RWPE1 (cell line): ENCODE data around the gene INPP4B.

Experiments used
- CTCF ChIA-PET: fragments of 350-600 bp; sonication (Branson Sonifier 250); formaldehyde crosslinking; extraction: SDS; loops from one replicate; lab custom pipeline; 2021; lab: Yijun Ruan, JAX
- POLR2A ChIA-PET: fragments of 400-600 bp; formaldehyde crosslinking; extraction: SDS; loops from one replicate; lab custom pipeline; 2020; ENCODE audit warnings: antibody characterized with exemption; ENCODE audit not compliant: low non-redundant PET; lab: Yijun Ruan, JAX
- DNase-seq: peaks from one replicate; pipeline ENCODE4 v3.0.0; 2012; ENCODE audit warnings: low spot score
- H3K27ac ChIP-seq: fragments of 450-650 bp; 2 replicates; pipeline ENCODE4 v1.5.1; 2017
- TF ChIP-seq, protein P1 (sequence below): fragments of 450-650 bp; conservative IDR thresholded peaks from 2 replicates; pipeline ENCODE4 v1.5.1; 2017; ENCODE audit warnings: low read depth, mild to moderate bottlenecking

The INPP4B gene

DNA sequence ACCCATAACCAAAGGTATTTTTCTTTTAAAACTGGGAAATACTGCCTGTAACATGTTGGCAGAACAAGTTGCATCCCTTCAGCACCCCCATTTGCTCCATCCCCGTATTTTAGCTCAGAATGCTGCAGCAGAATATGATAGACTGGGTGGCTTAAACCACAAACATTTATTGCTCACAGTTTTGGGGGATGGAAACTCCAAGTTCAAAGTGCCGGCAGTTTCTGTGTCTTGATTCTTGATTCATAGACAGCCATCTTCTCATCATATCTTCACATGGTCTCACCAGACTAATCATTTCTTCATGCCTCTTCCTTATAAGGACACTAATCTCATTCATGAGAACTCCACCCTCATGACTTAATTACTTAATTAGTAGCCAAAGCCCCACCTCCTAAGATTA, 10.5 kb upstream of the INPP4B start:
- CTCF ChIA-PET: interaction anchor here (0.6 kb wide), 1 partner anchor 143 kb away, joined by 3 read pairs; no protein-coding TSS in a partner anchor
- H3K27ac ChIP-seq: no peak overlapping the region
- POLR2A ChIA-PET: no interaction called here
- TF ChIP-seq, protein P1, sequence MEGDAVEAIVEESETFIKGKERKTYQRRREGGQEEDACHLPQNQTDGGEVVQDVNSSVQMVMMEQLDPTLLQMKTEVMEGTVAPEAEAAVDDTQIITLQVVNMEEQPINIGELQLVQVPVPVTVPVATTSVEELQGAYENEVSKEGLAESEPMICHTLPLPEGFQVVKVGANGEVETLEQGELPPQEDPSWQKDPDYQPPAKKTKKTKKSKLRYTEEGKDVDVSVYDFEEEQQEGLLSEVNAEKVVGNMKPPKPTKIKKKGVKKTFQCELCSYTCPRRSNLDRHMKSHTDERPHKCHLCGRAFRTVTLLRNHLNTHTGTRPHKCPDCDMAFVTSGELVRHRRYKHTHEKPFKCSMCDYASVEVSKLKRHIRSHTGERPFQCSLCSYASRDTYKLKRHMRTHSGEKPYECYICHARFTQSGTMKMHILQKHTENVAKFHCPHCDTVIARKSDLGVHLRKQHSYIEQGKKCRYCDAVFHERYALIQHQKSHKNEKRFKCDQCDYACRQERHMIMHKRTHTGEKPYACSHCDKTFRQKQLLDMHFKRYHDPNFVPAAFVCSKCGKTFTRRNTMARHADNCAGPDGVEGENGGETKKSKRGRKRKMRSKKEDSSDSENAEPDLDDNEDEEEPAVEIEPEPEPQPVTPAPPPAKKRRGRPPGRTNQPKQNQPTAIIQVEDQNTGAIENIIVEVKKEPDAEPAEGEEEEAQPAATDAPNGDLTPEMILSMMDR: no peak
- no peak for DNase-seq

DNA sequence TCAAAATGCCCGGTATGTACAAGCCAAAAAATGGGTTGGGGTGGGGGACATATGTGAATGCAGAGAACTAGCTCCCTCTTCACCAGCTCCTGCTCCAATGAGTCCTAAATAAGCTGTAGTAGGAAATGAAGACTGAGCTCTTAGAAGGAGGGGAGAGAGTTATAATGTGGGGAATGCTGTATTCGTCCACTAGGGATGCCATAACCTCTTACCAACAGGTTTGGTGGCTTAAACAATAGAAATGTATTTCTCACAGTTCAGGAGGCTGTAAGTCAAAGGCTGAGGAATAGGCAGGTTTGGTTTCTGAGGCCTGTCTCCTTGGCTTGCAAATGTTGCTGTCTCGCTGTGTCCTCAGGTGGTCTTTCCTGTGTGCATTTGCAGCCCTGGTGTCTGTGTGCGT, 4.4 kb upstream of the INPP4B start:
- TF ChIP-seq, protein P1: peak; percentile 13; the same call in 1 of the 2 replicates
- DNase-seq: no peak
- H3K27ac ChIP-seq: no peak overlapping the region
- POLR2A ChIA-PET: no interaction called here
- CTCF ChIA-PET: interaction anchor here (0.6 to 0.7 kb wide), 3 partner anchors 44 to 1491 kb away, joined by 3 to 4 read pairs (median 3); no protein-coding TSS in a partner anchor

DNA sequence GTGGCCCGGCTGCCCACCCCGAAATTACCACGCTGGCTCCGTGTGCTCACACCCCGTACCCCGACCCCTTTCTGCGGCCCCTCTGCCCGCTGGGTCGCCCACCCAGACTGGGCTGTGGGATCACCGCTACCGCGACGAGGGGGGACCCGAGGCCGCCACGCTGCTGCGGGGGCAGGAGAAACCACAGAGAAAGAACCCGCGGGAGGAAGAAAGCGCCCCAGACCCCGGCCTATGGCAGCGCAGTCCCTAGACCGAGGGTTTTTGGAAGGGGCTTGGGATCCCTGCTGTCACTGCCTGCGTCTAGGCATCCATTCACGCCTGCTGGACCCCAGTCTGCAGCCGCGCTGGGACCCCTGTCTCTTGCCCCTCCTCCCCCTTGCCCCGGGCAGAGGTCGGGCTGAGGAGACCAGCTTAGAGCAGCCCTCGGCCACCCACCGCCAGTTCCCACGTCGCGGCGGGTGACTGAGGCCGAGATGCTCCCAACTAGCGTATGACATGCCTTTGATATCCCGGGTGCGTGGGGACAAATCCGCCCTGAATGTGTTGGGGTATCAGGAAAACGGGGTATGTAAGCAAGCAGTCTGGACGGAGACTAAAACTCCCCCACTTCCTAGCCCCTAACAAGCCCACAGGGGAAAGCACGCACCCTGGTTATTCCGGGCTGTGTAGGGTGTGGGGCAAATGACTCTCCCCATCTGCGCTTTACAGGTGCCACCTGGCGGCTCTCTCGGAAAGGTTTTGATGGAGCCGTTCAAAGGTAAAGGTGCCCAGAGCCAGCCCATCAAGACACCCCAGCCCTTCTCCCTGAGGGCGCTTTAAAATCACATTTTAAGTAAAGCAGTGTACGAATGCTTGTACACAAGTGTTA, 862 bp upstream of the INPP4B start:
- H3K27ac ChIP-seq: no peak overlapping the region
- DNase-seq: peak; percentile 57
- TF ChIP-seq, protein P1: peak; percentile 68
- ChIA-PET CTCF (interaction anchor here (0.6 to 1.7 kb wide), 6 partner anchors 11 to 1379 kb away, joined by 3 to 5 read pairs (median 4); no protein-coding TSS in a partner anchor), POLR2A (no interaction called here)

DNA sequence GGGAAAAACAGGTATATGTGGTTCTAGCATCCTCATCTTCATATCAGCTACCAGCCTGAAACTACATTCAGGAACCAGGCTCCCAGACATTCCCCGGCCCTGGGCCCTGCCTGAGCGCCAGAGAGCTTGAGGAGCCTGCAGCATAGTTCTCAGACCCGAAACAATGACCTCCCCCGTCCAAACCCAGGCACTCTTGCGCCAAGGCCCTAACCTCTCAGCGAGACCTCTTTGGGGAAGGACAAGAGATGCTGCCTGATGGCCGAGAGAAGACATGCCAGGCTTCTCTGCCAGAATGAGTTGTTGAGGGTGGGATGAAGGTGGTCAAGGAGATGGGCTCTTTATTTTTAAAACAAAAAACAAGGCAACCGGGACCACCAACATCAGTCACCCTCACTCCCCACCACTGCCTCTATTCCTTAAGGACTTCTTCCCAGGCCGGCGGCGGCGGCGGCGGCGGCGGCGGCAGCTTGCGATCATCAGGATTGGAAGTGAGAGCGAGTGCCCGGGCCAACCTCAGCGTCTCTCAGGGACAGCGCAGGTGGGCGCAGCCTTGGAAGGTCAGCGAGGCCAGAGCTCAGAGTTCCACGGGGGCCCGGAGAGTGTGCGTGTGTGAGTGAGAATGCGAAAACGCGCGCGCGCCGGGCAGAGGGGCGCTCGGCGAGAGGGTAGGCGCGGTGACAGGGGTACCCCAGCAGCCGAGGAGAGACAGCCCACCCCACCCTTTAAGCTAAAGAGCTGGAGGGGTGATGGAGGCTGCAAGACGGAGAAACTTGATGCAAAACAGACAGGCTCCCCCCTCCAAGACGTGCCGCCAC, 601 bp downstream of the INPP4B start:
- POLR2A ChIA-PET: no interaction called here
- DNase-seq: no peak
- TF ChIP-seq, protein P1: no peak
- H3K27ac ChIP-seq: no peak overlapping the region
- CTCF ChIA-PET: interaction anchor here (0.5 to 1.7 kb wide), 5 partner anchors 10 to 719 kb away, joined by 3 to 4 read pairs (median 4); no protein-coding TSS in a partner anchor

DNA sequence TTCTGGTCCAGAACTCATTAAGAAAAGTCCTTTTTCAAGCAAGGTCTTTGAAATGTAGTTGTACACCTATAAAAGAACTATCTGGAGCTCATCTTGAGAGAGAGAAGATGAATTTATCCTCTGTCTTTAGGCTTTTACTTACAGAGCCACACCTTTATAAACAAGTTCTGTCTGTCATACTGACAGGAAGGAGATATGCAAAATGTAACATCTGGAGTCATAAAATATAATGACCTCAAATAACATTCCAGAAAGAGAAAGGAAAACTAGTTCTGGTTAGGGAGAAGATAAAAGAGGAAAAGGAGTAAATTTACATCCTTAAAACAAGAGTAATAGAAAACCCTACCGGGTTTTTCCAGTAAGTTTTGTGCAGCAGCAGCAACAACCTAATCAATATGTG, 1.3 kb downstream of the INPP4B start:
- no peak overlapping the region for H3K27ac ChIP-seq
- DNase-seq: no peak
- CTCF ChIA-PET: interaction anchor here (0.7 to 1.0 kb wide), 2 partner anchors 9 to 492 kb away, joined by 3 to 4 read pairs; no protein-coding TSS in a partner anchor
- POLR2A ChIA-PET: no interaction called here
- TF ChIP-seq, protein P1: no peak

DNA sequence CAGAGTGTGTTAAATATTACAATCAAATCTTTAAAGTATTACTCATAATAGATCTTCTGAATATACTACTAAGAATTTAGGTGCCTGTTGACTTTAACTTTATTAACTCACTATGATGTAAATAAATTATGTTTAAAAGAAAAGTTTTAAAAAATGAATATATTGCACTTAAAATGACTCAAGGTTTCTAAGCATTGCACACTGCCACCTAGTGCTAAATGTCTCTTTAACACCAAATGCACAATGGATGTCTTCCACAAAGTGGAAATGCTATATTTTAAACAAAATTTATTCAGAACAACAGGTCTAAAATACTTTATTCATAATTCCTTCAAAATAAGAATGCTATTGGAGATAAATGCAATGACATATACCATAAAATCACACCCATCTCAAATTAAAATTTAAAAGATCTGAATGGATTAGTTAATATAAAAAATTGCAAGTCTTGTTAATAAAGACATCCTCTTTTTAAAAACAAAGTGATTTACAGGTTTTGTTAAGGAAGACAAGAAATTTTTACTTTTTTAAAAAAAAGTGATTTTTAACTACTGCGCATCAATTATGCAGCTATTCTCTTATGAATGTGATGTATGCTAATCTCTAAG, 5.5 kb downstream of the INPP4B start:
- DNase-seq: no peak
- CTCF ChIA-PET: no interaction called here
- POLR2A ChIA-PET: no interaction called here
- TF ChIP-seq, protein P1: peak; percentile 81
- H3K27ac ChIP-seq: no peak overlapping the region
